ENCODE data around the gene UBE4B.

GRCh38 chr1:10146391-10146790 lies 113.6 kb downstream of the UBE4B start:
- TF ChIP-seq TCF12 (IDR thresholded peaks at IDR 0.05) (no peak), TCF12 (CRISPR knock-in tag; IDR thresholded peaks at IDR 0.05) (no peak), ZNF121 (CRISPR knock-in tag; IDR thresholded peaks at IDR 0.05) (no peak), CTCF (CRISPR knock-in tag; IDR thresholded peaks at IDR 0.05) (no peak), NR1H2 (CRISPR knock-in tag; IDR thresholded peaks at IDR 0.05; ENCODE audit: borderline replicate concordance, low read depth) (no peak), SP2 (CRISPR knock-in tag; IDR thresholded peaks at IDR 0.05) (no peak), E2F5 (CRISPR knock-in tag; conservative IDR thresholded peaks at IDR 0.05) (no peak), BRCA1 (CRISPR knock-in tag; IDR thresholded peaks at IDR 0.05) (no peak), ATF3 (CRISPR knock-in tag; IDR thresholded peaks at IDR 0.05) (no peak), CBX1 (IDR thresholded peaks at IDR 0.05; ENCODE audit: low read depth) (no peak)
- TF ChIP-seq, protein P1, sequence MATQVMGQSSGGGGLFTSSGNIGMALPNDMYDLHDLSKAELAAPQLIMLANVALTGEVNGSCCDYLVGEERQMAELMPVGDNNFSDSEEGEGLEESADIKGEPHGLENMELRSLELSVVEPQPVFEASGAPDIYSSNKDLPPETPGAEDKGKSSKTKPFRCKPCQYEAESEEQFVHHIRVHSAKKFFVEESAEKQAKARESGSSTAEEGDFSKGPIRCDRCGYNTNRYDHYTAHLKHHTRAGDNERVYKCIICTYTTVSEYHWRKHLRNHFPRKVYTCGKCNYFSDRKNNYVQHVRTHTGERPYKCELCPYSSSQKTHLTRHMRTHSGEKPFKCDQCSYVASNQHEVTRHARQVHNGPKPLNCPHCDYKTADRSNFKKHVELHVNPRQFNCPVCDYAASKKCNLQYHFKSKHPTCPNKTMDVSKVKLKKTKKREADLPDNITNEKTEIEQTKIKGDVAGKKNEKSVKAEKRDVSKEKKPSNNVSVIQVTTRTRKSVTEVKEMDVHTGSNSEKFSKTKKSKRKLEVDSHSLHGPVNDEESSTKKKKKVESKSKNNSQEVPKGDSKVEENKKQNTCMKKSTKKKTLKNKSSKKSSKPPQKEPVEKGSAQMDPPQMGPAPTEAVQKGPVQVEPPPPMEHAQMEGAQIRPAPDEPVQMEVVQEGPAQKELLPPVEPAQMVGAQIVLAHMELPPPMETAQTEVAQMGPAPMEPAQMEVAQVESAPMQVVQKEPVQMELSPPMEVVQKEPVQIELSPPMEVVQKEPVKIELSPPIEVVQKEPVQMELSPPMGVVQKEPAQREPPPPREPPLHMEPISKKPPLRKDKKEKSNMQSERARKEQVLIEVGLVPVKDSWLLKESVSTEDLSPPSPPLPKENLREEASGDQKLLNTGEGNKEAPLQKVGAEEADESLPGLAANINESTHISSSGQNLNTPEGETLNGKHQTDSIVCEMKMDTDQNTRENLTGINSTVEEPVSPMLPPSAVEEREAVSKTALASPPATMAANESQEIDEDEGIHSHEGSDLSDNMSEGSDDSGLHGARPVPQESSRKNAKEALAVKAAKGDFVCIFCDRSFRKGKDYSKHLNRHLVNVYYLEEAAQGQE (IDR thresholded peaks at IDR 0.05; ENCODE audit: borderline replicate concordance in 1 of 2, low read depth in 1 of 2, low read length in 2 of 2) = no peak

All from HepG2 (cell line).